Stimulated activated CD8-positive, alpha-beta memory T cell treated with anti-CD3 and anti-CD28 coated beads, Interleukin-15, amount 100 ng/mL, for 4 hours (primary cell): ENCODE data around the gene PPFIA1.

ENCODE experiments used
- DNase-seq, 2 donors: peaks; one replicate each; pipeline ENCODE4 v3.0.0-alpha.2; 2020; ENCODE audit warnings: low read depth in 2 of 2

PPFIA1 gene

GRCh38 chr11:70432065-70432464 lies 161.6 kb downstream of the PPFIA1 start:
- DNase-seq = no peak

GRCh38 chr11:70432580-70432979 lies 162.1 kb downstream of the PPFIA1 start:
- DNase-seq = no peak

GRCh38 chr11:70433038-70433437 lies 162.5 kb downstream of the PPFIA1 start:
- no peak for DNase-seq

- DNase-seq = no peak
These were observed 163.0 kb downstream of the PPFIA1 start for GRCh38 chr11:70433526-70433925.
